Measurements from ENCODE around the gene SOX30.

The SOX30 gene

DNA sequence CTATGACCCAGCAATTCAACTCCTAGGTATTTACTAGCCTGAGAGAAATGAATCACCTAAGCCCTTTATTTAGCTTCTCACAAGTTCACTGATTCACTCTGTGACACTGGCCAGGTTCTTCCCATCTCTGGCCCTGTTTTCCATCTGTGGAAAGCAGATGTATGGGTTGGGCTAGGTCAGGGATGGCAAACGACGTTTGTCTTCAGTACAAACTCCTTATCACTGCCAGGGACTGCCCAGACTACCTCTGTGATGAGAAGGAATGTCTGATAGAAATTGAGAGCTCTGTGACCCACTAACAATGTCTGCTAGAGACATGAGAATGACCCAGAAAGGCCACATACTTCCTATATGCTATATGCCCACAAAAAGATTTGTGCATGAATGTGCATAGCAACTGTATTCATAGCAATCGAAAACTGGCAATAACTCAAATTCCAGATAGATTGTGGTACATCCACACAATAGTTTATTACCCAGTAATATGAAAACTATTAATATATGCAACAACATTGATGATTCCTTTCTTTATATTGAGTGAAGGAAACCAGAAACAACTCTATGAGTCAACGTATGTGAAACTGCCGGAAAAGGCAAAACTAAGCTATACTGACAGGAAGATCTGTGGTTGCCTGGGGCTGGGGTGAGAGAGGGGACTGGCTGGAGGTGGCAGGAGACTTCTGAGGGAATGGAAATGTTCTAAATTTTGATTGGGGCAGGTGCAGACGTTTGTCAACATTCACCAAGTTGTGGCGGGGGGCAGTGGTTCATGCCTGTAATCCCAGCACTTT lies 44.7 kb downstream of the SOX30 start:
- DNase-seq: peak; percentile 63 to 66

DNA sequence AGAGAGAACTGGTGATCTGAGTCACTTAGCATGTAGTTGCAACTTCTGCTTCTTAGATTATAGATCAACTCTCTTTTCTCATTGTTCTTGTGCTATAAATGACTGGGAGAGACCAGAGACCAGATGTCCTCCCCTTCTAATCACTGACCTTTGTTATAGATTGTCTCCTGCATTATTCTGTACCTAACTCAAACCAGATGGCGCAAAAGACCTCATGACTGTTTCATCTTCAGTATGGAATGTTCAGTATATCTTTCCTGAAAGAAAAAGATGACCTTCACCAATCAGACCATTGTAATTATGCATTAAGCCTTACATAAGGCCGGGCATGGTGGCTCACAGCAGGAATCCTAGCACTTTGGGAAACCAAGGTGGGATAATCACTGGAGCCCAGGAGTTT lies 46.2 kb downstream of the SOX30 start:
- DNase-seq: no peak

- DNase-seq: peak; percentile 58 to 69
Observed at GRCh38 chr5:157603333-157604190, 48.7 kb downstream of the SOX30 start.

- DNase-seq: peak; percentile 43 to 57
Observed at GRCh38 chr5:157602505-157602904, 49.7 kb downstream of the SOX30 start.

- DNase-seq: no peak
Observed at GRCh38 chr5:157600252-157600651, 52.0 kb downstream of the SOX30 start.

DNA sequence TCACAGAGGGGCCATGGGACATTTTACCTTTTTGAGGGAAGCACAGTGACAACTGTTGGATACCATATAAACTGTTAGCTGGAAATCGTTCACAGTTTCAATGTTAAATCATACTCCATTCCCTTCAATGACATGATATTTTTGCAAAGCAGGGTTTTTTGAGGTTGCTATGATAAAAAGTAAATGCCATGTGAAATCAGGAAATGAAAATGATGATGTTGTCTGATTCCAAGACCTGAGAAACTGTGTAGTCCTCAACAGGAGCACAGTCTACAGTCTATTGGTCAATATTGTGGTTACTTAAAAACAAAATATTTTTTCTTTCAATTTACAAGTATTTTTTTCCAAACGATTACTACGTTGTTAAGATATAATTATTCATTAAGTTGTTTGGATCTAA lies 52.7 kb downstream of the SOX30 start:
- no peak for DNase-seq

DNA sequence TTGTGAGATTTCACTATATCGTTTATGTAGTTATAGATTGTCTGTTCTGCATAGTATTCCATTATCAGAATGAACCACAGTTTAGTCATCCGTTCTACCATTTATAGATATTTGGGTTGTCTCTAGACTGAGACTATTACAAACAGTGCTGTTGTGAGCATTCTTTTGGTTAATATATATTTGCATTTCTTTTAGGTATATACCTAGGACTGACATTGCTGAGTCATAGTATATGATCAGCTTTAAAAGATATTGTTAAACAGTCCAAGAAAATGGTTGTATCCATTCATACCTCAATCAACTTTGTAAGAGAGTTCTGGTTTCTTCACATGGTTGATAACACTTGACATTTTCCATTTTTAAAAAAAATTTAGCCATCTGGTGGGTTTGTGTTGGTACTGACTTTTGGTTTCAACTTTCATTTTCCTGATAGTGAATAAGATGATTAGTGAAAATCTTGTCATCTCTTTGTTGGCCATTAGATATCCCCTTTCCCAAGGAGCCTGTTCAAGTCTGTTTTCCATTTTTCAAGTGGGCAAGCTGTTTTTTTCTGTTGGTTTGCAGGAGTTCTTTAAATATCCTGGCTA lies 53.8 kb downstream of the SOX30 start:
- DNase-seq: no peak

- DNase-seq: no peak
Observed at GRCh38 chr5:157597277-157597676, 55.0 kb downstream of the SOX30 start.

DNA sequence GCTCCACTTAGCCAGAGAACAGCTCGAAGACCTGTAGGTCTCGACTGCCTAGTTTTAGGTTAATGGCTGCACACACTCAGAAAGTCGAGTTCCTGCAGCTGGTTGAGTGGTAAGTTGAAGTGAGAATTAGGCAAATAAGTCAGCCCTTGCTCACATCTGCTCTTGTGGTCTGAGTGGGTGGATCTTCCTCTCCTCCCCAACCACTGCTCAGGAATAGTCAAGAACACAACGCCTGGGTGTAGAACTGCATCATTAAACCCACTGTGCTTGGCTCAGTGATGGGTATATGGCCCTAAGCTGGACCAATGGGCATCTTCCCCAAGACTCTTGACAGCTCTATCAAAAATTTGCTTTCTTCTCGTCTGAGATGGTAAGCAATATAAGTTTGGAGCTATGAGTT lies 55.8 kb downstream of the SOX30 start:
- peak; percentile 43 to 57 for DNase-seq

DNA sequence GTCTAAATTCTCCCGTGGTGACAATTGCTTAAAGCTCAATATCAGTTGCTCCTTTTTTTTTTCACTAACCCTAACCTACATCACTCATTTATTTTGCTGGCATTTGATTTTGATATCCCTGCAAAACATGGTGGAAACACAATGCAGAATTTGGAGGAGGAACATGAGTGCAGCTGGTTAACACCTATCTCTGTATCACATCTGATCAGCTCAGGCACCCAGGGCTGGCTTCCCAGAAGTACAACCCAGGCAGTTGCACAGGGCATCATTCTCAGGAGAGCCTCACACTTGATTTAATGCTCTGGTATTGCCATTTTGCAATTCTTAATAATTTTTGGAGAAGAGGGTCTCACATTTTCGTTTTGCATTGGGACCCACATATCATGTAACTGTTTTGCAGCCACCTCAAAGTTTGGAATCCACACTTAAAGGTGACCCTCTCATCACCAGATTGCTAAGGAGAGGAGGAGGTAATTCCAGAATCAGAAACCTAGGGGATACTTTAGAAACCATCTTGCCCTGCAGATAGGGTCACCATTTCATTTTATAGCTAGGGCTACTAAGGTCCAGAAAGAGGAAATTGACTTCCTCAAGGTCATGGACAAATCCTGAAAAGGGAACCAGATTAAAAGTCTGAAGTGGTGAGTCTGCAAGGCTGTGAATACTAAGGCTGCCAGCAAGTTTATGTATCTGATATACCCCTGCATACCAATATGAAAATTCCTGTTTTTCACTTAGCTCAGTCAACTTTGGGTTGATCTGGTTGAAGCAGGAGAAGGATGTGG lies 57.4 kb downstream of the SOX30 start:
- DNase-seq: no peak

DNA sequence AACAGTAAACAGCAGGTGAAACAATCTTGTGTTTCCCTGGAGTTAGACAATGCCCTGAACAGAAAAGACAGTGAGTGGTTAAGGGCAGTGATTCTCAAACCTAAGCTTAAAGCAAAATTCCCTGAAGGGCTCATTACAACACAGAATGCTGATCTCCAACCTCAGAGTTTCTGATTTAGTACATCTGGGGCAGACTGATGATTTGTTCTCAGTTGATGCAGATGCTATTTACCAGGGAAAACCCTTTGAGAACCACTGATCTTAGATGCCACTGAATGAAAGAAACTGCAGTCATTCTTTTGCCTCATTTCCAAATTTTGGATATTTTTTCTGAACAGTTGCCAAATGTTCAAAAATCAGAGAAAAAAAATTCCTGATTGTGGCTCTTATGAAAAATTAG lies 58.0 kb downstream of the SOX30 start:
- no peak for DNase-seq

DNA sequence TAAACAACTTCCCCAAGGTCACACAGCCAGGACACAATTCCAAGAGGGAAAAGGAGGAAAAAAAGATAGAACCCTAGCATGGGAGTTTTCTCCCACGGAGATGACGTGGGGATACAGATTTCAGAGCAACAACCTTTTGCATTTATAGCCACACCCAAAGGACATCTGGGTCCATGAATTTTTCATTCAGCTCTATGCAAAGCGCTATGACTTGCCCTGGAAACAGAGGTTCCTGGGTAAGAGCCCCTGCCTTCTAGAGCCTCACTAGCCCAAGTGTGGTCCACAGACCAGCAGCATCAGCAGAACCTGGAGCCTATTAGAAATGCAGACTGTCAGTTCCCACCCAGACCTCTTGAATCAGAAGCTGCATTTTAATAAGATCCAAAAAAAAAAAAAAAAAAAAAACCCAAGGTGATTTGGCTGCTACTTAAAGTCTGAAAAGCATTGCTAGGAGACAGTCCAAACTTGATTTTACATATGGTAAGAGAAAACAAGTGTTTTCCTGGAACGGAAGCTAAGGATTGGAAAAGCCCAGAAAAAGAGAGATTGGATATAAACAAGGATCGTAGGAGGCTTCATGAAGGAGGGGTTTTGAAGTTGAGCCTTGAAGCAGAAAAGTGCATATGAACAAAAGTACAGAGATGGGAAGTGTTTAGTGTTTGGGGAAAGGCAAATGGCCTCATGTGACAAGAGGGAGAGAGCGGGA lies 59.0 kb downstream of the SOX30 start:
- no peak for DNase-seq

GRCh38 chr5:157592594-157592993 lies 59.6 kb downstream of the SOX30 start:
- no peak for DNase-seq

GRCh38 chr5:157590478-157590877 lies 61.8 kb downstream of the SOX30 start:
- DNase-seq: no peak

DNA sequence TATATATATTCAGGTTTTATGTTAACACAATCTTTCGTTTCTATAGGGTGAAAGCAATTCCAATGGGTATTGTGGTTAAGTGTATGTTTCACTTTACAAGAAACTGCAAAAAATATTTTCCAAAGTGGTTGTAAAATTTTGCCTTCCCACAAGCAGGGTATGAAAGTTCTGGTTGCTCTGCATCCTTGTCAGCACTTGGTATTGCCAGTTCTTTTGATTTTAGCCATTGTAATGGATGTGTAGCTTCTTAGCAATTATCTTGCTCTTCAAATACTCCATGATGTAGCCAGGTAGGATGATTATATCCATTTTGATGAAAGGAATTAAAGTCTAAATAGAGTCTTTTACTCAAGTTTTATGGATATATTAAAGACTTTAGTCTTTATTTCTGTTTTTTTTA lies 67.6 kb downstream of the SOX30 start:
- DNase-seq: no peak

DNA sequence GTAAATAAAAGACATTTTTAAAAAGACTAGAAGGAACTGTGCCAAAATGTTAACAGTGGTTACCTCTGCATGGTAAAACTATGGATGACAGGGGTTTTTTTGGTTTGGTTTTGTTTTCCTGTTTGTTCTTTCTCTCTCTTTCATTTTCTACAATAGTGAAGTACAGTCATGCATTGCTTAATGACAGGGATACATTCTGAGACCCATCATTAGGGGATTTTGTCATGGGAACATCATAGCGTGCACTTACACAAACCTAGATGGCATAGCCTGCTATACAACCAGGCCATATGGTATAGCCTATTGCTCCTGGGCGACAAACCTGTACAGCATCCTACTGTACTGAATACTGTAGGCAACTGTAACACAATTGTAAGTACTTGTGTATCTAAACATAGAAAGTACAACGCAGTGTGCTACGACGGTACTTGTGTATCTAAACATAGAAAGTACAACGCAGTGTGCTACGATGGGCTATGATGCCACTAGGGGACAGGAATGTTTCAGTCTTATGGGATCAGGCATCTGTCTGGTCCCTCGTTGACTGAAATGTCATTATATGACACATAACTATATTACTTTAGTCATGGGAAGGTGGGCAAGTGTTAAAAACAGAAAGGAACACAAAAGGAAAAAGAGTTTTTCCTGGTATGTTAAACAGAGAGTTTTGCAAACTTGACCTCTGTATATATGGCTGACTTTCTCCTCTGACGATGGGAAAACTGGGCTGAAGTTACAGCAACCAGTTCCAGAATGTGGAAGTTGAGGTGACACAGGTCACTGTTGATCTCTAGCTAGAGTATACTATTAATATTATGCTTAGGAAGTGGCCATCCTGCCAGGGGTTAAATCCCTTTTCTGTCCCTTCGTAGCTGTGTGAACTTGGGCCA lies 69.3 kb downstream of the SOX30 start:
- no peak for DNase-seq

DNA sequence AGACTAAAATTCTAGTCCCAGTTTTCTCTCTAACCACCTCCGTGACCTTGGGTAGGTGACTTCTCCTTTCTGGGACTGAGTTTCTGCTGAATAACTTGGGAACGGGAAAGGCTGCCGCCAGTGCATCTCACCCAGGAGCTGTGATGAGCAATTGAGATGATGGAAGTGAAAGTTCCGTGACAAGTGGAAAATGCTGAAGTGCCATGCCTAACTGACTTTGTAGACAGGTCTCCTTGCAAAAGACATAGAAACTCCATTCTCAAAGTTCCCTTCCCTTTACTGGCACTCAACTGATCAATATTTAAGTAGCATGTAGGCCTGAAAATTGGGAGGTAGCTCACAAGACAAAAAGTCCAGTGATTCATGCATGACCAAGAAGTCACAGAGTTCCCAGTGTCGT lies 70.3 kb downstream of the SOX30 start:
- no peak for DNase-seq

DNA sequence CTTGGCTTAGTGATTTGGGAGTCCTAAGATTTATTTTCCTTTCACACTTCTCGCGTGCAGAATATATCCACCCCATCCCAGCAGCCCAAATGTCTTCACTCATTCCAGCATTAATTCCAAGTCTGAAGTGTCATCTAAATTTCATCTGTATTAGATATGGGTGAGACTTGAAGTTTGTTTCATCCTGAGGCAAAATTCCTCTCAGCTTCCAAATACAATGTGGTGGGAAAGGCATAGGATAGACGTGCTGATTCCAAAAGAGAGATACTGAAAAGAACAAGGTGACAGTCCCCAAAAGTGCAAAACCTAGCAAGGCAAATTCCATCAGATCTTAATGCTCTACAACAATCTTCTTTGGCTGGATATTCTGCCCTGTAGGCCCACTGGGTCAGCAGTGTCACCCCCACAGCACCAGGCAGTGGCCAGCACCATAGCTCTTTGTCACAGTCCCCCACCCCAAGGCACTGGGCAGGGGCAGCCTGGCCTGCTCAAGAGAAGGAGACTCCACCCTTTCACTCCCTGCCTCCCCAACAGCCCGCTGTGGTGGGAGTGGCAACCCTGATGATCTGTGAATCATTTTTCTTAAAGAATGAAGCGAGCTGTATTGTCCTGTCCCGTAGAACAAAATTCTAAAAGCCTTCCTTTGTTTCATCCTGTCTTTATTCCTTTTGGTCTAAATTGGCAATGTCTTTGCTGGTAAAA lies 74.0 kb downstream of the SOX30 start:
- DNase-seq: no peak

DNA sequence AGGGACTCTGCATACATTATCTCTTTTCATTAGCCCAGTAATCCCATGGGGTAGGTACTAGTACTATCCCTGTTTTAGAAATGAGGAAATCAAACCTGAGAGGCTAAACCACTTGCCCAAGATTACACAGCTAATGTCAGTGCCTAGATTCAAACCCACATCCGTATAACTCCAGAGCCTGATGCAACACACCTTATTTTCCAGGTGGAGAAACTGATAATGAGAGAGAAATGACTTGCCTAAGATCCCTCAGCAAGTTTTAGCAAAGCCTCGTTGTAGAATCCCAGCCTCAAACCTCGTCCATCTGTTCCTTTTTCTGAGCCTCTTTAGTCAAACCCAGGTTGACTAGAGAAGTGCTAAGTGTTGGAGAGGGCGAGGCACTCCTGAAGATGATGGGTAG lies 75.6 kb downstream of the SOX30 start:
- no peak for DNase-seq

All from stimulated activated CD4-positive, alpha-beta T cell treated with anti-CD3 and anti-CD28 coated beads, Interleukin-2, amount 100 ng/mL, for 24 hours (primary cell).